Stimulated activated CD8-positive, alpha-beta memory T cell treated with anti-CD3 and anti-CD28 coated beads, Interleukin-15, amount 100 ng/mL, for 24 hours (primary cell): ENCODE data around the gene MTMR4.
"Not testable (repeated sequence)": the region's sequence is repeated elsewhere in the genome, so short reads cannot be mapped to it uniquely, and the experiment has no call there.

Experiments used
- DNase-seq: peaks from one replicate; pipeline ENCODE4 v3.0.0-alpha.2; 2020; ENCODE audit warnings: low read depth

The MTMR4 gene

DNA sequence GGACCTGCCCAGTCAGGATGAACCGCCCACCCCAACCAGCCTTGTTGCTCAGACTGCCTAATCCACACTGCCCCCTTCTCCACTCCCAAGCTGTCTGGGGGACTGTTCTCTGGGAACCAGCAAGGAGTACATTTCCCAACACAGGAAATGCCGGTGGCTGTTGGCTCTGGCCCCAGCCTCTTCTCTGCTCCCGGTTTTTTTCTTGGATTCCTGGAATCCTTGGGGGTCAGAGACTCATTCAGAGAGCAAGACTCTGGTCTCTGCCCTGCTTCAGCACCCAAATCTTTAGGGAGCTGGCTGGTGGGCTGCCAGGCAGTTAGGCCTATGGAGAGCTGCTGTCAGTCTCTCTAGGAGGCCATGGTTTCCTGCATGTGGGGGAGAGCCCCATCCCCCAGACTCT, 10.8 kb upstream of the MTMR4 start:
- DNase-seq = no peak

DNA sequence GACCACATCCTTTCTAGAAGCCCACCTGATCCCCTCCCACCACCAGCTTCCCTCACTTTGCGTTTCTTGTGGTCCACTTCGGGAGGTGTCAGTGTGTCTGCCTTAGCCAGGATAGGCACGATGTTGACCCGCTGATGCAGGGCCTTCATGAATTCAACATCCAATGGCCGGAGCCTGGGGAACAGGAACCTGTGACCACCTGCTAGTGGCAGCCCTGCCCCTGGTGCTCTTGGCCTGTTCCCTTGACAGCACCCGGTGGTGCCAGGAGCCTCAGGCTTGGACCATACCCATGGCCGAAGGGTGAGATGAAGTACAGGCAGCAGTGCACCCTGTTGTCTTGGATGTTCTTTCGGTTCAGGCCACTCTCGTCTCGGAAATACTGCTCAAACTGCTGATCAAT, 7.2 kb upstream of the MTMR4 start:
- no peak for DNase-seq

DNA sequence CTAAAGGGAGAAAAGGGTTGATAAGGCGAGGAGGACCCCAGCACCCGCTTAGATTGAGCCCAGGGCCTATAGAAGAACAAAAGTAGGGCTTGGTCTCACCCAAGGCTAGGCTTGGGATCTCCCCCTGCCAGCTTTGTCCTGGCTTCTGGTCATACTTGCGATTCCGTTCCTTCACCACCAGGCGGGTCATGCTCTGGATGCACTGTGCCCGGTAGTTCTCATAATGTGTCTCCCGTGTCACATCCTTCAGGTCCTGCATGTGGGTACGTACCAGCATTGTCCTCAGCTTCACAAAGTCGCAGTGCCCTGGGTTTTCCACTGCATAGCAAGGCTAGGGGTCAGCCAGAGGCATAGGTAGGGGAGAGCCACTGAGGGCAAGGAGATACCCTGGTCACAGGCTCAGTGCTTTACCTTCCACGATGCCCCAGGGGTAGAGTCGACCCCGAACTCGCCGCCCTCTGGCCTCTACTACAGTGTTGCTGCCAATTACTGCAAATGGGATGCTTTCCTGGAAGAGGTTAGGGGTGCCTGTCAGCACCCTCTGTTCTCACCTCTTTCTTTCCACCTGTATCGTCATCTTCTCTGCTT, 6.5 kb upstream of the MTMR4 start:
- no peak for DNase-seq

DNA sequence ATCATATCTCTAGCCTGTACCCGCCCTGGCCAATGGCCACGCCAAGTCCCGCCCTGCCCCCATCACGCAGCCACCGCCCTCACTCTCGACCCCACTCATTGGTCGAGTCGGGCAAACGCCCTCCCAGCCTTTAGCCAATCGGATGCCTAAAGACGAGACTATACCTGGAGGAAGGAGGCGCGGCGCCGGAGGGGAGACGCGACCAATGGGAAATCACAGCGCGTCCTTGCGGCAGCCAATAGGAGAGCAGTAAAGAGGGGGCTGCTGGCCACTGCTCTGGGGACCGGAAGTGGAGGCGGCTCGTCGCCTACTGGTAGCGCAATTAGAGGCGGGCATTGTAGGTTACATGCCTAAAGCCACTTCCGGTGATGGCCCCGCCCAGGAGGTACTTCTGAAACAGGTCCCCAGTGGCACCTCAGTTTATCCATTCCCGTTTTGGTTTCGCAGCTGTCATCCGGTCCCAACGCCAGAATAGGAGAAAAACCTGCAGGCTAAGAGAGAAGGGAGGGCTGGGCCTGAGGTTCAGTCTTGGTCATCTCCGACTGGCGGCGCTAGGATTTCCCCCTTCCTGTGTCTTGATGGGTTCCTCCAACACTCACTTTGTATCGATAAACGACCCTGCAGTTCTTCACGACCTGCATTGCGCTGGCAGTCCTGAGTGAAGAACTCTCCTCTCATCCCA, 3.6 kb upstream of the MTMR4 start:
- DNase-seq = peak; percentile 96

DNA sequence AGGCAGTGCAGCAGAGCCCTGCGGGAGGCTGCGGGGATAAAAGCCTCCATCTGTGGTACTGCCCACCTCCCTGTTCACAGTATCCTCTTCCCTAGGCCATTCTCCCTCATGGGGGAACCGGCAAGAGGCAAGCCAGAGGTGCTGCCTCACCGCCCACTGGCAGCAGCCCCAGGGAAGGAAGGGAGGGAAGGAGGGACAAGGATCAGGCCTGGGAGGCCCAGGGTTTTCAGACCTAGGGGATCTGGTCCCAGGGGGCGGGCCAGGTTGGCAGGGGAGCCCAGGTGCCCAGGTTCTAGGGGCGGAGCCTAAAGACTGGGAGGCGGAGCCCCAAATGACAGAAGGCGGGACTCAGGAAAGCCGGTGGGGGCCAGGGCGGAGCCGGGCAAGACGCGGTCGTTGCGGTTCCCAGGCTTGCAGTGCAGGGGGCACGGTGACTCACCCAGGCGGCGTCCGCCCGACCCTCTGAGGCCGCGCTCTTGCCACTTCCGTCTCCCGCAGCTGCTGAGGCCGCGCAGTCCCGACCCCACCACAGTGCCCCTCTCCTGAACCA, 3.0 kb upstream of the MTMR4 start:
- DNase-seq = no peak

DNA sequence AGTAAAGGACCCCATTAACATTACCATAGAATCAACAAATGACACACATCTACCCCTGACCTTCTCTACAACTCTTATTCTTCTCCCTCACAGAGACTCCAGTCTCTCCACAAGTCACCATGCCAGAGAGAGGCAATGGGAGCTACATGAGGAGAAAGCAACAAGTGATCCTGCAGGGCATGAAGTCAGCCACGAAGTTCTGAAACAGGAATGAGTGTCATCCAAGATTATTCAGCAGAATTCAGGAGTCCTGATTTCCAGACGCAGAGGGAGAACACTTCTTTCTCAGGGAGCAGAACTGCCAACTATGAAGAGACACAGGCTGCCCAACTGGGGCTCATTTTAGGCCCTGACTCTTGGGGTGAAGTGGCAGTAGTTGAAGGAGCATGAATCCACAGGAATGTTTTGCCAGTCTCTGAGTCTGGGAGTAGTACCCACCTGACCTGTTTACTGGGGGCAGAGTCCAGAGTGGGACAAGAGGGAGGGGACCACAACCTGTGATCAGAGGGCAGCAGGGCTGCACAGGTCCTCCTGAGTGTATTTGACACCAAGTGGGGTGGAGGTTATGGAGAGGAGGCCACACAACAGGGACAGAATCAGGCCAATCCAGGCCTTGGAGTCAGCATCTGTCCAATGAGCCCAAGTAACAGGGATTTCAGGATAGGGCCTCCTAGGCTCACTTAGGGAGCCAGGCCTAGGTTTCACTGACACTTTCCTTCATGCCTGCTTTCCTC, 2.4 kb upstream of the MTMR4 start:
- DNase-seq = no peak

DNA sequence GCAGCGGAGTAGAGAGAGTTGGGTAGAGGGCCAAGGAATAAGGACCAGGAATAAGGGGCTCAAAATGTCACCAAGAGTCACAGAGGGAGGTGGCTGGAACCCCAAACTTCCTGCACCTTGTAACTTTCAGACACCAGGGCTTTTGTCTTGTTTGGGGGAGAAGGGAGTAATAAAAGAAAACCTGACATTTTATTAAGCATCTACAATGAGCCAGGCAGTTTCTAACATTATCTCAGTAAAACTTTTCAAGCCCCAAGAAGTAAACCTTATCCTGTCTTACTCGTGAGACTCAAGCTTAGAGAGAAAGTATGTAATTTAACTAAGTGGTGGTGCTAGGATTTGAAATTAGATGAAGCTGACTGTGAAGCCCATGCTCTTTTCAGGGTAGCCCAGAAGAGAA, 848 bp upstream of the MTMR4 start:
- no peak for DNase-seq

DNA sequence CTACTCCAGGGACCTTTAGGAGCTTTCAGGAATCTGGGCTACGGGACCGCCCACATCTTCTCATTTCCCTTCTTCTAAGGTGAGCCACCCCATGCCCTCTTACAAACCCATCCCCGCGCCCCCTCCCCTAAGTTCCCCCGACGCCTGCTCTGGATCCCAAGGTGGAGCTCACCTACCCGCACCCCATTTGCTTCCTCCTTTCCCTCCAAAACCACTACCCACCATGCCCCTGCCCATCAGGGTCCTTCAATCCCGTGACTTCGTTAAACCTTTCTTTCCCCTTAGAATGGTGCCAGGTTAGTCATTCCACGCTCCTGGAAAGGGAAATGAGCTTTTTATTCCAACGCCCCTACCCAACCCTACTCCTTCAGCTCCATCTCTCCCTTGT, 326 bp upstream of the MTMR4 start:
- DNase-seq = no peak

DNA sequence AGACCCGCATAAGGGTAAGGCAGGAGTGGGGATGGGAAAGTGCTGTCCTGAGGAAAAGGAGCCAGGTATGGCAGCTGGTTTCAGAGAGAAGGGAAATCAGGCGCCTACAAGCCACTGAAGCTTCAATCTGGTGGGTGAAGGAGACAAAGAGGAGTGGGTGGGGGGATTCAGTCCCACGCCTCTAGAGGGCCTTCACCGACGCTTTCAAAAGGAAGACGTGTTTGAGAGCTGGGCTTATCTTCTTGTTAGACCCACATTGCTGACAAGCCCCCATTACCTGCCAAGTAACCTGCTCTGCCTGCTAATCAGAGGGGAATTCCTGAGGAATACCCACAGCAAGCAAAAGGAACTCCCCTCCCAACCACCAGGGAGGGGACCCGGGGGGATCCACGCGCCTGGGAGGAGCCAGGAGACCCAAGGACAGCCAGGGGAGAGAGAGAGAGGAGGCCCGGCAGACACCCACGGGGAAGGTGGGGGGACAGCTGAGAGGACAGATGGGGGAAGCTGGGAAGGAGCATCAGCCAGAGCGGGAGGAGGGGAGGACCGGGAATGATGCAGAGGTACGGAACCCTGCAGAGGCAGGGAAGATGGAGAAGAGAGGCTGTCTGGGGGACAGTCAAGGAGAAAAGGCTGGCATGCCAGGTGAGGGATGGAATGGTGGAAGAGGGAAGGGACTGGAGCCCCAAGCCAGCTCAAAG, 1.0 kb downstream of the MTMR4 start:
- DNase-seq = no peak

DNA sequence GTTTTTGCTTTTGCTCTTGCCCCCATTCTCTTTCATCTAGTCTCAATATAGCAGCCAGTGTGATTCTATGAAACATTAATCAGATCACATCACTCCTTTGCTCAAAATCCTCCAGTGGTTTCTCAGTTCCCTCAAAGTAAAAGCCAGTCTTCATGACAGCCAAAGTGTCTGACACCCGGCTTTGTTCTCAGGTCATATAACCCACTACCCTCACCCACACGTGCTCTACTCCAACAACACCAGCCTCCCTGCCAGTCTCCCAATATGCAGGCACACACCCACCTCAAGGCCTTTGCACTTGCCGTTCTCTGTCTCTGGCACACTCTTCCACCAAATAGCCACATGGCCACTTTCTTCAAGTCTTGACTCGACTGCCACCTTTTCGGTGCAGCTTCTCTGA, 4.4 kb downstream of the MTMR4 start:
- no peak for DNase-seq

DNA sequence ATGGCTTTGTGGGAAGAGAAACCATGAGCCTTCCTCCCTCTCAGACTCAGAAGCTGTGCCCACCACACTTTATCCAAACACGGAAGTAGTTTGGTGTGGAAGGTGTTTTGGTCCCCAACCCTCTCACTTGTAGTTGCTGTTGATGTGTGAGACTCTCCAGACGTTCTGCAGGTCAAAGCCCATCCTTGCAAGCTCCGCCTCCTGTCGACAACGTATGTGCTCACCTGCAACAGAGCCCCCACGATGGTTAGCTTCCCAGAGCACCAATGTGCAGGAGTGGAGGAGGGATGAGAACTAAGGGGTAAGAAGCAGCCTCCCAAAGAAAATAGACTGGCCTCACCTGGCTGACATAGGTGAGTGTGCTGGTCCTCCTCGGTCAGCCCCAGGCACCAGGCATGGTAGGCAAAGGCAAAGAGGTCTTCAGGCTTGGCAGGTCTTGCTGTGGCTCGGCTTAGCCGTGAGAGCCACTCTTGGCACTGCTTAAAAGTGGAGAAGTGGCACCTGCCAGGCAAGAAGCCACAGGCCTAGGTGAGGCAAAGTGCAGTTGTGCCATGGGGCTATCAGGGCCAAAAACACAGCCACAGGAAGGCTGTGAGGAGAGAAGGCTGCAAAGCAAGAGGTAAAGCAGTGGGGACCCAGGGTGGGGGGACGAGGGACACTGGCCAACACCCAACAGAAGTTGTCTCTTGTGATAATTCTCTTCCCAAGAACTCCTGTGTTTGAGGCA, 5.9 kb downstream of the MTMR4 start:
- no peak for DNase-seq

DNA sequence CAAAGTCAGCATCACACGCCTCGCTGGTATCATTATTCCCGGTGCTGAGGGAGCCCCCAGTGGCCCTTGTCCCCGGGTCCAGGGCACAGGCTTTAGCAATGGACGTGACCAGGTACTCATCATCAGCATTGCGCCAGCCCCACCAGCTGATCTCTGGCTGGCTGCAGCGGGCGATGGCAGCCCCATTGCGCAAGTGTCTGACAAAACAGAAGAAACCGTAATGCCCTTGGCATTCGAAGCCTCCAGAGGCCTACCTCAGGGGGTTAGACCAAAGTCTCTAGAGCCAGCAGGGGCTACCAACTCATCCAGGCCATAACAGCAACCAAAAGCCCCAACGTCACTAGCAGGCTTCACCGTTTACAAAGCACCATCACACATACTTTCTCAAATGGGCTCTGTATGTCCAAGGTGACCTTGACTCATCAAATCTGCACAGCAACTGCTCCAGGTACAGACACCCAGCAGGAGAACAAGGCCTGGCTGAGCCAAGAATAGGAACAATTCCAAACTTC, 7.3 kb downstream of the MTMR4 start:
- no peak for DNase-seq

DNA sequence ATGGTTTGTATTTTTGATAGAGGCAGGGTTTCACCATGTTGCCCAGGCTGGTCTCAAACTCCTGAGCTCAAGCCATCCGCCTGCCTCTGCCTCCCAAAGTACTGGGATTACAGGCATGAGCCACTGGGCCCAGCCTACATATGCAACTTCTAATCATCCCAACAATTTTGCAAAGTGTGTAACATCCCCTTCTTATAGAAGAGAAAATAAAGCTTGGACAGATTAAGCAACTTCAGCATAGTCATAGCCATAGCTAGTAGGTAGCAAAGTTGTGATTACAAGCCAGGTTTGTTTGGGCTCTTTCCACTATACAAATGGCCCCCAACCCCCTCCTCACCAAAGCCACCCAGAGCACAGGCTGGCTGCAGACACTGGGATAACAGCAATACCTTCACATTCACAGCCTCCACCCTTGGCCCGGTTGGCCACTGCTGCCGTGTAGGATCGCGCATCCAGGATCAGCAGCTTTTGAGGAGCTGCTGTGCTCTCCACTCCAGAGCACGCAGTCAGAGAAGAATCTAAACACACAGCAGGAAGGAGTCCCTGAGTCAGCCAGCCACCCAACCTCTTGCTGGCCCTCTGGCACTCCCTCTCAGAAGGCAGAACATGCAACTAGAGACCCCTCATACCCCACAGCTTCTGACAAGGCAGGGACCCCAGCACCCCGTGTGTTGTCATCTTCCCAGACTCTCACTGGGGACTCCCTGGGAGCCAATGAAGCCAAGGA, 7.9 kb downstream of the MTMR4 start:
- DNase-seq = no peak

DNA sequence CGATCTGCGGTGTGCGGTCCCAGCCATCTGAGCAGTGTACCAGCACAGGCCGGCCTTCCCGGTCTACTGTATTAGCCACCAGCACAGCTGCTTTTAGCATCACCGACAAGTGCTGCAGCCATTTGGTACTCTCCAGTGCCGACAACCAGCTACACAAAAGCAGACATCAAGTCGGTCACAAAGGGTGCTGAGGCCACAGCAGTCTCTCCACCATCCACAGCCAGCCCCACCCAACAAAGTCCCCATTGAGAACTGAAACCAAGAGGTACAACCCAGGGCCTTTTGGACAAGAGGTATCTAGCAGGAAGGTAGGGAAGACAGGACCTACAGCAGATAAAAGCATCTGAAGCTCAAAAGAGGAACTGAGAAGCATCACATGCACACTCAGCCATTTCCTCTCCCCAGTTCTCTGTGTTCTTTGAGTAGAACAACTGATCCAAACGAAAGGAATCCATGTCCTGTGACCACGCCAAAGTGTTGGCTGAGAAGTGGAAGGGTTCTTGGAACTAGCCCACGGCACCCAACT, 9.5 kb downstream of the MTMR4 start:
- no peak for DNase-seq

DNA sequence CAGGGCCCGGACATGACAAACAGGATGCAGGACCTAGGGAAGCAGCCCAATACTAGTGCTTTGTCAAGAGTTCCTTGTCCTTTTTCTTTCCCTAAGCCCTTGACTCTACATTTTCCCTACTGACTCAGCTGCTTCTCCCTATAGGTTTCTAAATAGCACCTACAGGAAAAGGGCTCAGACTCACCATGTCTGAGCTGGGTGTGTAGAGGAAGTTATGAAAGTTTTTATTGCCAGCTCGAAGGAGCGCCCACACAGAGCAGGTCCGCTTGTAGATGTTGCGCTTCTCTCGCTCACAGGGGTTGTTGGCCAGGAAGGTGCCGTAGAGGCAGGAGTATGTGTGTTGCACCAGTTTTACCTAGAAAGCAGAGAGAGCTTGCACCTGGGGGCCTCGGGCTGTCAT, 10.6 kb downstream of the MTMR4 start:
- no peak for DNase-seq

DNA sequence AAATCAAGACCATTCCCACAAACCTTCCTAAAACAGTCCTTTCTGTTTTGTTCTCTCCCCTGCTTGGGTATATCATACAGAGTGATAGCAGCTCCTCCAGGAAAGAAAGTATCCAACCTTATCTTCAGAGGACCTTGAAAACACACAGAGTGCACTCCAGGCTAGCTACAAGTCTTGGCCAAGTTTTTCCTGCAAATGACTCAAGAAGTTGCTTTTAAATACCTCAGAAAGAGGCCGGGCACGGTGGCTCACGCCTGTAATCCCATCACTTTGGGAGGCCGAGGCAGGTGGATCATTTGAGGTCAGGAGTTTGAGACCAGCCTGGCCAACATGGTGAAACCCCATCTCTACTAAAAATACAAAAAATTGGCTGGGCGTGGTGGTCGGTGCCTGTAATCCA, 11.3 kb downstream of the MTMR4 start:
- DNase-seq = not testable (repeated sequence)

DNA sequence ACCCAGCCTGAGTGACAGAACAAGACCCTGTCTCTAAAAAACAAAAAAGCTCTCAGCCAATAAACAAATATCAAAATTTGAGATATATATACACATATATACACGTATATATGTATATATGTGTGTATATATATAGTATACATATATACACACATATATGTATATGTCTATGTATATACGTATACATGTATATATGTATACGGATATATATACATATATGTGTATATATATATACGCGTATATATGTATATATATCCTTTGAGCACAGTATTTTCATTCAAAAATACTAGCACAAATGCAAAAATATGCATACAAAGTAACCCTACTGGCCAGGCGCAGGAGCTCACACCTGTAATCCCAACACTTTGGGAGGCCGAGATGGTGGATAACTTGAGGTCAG, 13.0 kb downstream of the MTMR4 start:
- DNase-seq = no peak

DNA sequence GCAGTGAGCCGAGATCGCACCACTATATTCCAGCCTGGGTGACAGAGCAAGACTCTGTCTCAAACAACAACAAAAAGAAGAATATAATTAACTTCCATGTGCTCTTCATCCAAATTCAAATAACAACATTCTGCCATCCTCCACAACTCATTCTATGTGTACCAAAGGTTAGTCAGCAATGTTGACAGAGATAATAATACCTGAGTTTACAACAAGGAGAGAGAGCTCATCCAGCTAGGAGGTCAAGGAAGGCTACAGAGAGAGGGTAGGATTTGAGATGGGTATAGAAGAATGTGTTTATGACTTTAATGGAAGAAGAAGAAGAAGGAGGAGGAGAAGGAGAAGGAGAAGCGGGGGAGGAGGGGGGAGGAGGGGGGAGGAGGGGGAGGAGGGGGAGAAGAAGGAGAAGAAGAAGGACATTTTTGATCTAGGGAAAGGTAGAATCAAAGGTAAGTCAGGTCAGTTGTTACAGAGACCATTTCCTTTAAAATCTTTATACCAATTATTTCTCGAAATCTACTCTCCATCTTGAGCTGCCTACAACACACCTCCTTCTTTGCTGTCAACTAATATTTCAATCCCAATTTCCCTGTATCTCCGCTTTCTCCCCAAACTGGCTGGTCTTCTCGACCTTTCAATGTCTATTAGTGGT, 16.1 kb downstream of the MTMR4 start:
- DNase-seq = no peak

DNA sequence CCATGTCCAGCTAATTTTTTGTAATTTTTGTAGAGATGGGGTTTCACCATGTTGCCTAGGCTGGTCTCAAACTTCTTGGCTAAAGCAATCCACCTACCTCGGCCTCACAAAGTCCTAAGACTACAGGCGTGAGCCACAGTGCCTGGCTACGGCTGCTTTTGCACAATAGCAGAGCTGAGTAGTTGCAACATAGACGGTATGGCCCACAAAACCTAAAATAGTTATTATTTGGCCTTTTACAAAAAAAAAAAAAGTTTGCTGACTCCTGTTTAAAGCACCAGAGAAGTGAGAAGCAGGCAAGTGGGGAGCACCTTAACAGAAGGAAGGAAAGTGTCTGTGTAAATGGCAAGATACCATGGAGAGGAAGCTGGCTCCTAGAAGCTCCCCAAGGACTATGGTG, 20.9 kb downstream of the MTMR4 start:
- DNase-seq = no peak
